A673 (cell line): ENCODE measurements around the gene CNOT8. TPM values are rescaled to one million over a fixed set of nuclear protein-coding genes. Genes with fewer than 3 reads are reported as not detected.

Experiments used
- BruUV-seq: library from RNA; stranded (reverse); fragments of 400-500 nt; replicated peaks from 2 replicates; lab custom pipeline; 2021; lab: Mats Ljungman, UMichigan
- CTCF ChIA-PET: fragments of 300-600 bp; sonication (Branson Sonifier 250); formaldehyde crosslinking; loops from one replicate; lab custom pipeline; 2022; ENCODE audit warnings: antibody characterized with exemption; lab: Charles Lee
- POLR2A ChIA-PET: fragments of 300-600 bp; sonication (Branson Sonifier 250); formaldehyde crosslinking; loops from one replicate; lab custom pipeline; 2022; ENCODE audit warnings: antibody characterized with exemption; ENCODE audit not compliant: low non-redundant PET; lab: Charles Lee
- DNase-seq: peaks from one replicate; pipeline ENCODE4 v3.0.0-alpha.2; 2015; ENCODE audit warnings: low spot score
- H3K27ac ChIP-seq: fragments of 200-600 bp; sonication (generic); 2 replicates; pipeline ENCODE4 v1.5.1; 2016; ENCODE audit warnings: mixed run types, low read depth, mild to moderate bottlenecking, mixed read lengths, antibody characterized with exemption, low read length; ENCODE audit not compliant: poor library complexity, severe bottlenecking
- H3K27me3 ChIP-seq: fragments of 200-600 bp; sonication (generic); replicated peaks from 2 replicates; pipeline ENCODE4 v1.6.1; 2017; ENCODE audit warnings: mixed run types, low read depth, mild to moderate bottlenecking, mixed read lengths, antibody characterized with exemption, low read length; ENCODE audit not compliant: insufficient read depth, poor library complexity
- H3K36me3 ChIP-seq: fragments of 200-600 bp; sonication (generic); 2 replicates; pipeline ENCODE4 v1.6.1; 2016; ENCODE audit warnings: mixed run types, mild to moderate bottlenecking, mixed read lengths, antibody characterized with exemption, low read length; ENCODE audit not compliant: insufficient read depth, poor library complexity, severe bottlenecking
- H3K4me1 ChIP-seq: fragments of 200-600 bp; sonication (generic); 2 replicates; pipeline ENCODE4 v1.6.1; 2017; ENCODE audit warnings: mixed run types, mild to moderate bottlenecking, mixed read lengths, antibody characterized with exemption, low read length; ENCODE audit not compliant: insufficient read depth, poor library complexity, severe bottlenecking
- H3K4me3 ChIP-seq: fragments of 200-600 bp; sonication (generic); 2 replicates; pipeline ENCODE4 v1.5.1; 2016; ENCODE audit warnings: low read depth, mixed run types, mild to moderate bottlenecking, mixed read lengths, low read length; ENCODE audit not compliant: poor library complexity, severe bottlenecking
- H3K9me3 ChIP-seq: fragments of 200-600 bp; sonication (generic); 2 replicates; pipeline ENCODE4 v1.6.1; 2016; ENCODE audit warnings: mixed run types, low read depth, mild to moderate bottlenecking, mixed read lengths, antibody characterized with exemption, low read length; ENCODE audit not compliant: poor library complexity, severe bottlenecking
- CTCF ChIP-seq: fragments of 300-800, 200-600 bp; sonication (generic); conservative IDR thresholded peaks from 2 replicates; pipeline ENCODE4 v1.5.1; 2017; ENCODE audit warnings: low read depth, mild to moderate bottlenecking, antibody characterized with exemption, low read length, moderate library complexity, mixed read lengths
- EZH2 ChIP-seq: fragments of 200-600 bp; sonication (generic); IDR thresholded peaks from 2 replicates; pipeline ENCODE4 v1.6.1; 2017; ENCODE audit warnings: borderline replicate concordance, low read depth, mild to moderate bottlenecking, mixed read lengths, antibody characterized with exemption, low read length; ENCODE audit not compliant: poor library complexity, severe bottlenecking
- intact Hi-C: fragments of 100-400 bp; cut with micrococcal nuclease; formaldehyde crosslinking; loops from one replicate; pipeline ENCODE4 v1.10.0; 2022; ENCODE audit not compliant: unreplicated experiment
- total RNA-seq: library from RNA; stranded (reverse); gene quantifications from 2 replicates; pipeline ENCODE4 v1.2.3, GENCODE V29; 2021

CNOT8 gene
- total RNA-seq, 1 experiment from 2014 or later, result 45.2 TPM

GRCh38 chr5:154836225-154836624, 22.2 kb upstream of the CNOT8 start:
- Histone ChIP-seq H3K9me3 (no peaks in the 10 kb centered on the region), H3K4me1 (peaks cover 10% of the 10 kb centered on the region), H3K36me3 (peaks cover 3% of the 10 kb centered on the region), H3K27me3 (no peaks in the 10 kb centered on the region), H3K4me3 (no peak overlapping the region), H3K27ac (no peak overlapping the region)
- CTCF ChIA-PET, result no interaction called here
- DNase-seq, result no peak
- TF ChIP-seq CTCF (no peak), EZH2 (no peak)
- no TSS peak for BruUV-seq
- POLR2A ChIA-PET, result no interaction called here
- intact Hi-C loops, result no loop called here

GRCh38 chr5:154837009-154837901, 21.2 kb upstream of the CNOT8 start:
- CTCF ChIA-PET, result no interaction called here
- BruUV-seq, result no TSS peak
- POLR2A ChIA-PET, result no interaction called here

More at GRCh38 chr5:154837009-154837901, 21.2 kb upstream of the CNOT8 start:
- Histone ChIP-seq H3K27ac (no peak overlapping the region), H3K36me3 (no peaks in the 10 kb centered on the region), H3K4me3 (no peak overlapping the region), H3K27me3 (no peaks in the 10 kb centered on the region), H3K4me1 (peaks cover 10% of the 10 kb centered on the region), H3K9me3 (no peaks in the 10 kb centered on the region)
- DNase-seq, result no peak
- intact Hi-C loops, result no loop called here
- TF ChIP-seq EZH2 (no peak), CTCF (no peak)
